Esophagus squamous epithelium (tissue), 5 donors: Measurements from ENCODE around the gene HSD17B7. TPM values are rescaled to one million over a fixed set of nuclear protein-coding genes. Genes with fewer than 3 reads are reported as not detected.

Source experiments
- DNase-seq: peaks from one replicate; lab custom pipeline; 2025; lab: John Stamatoyannopoulos, UW
- H3K27ac ChIP-seq, 4 donors: fragments of 200-600 bp; sonication (generic); one replicate each; pipeline ENCODE4 v1.5.1; 2016 to 2019; ENCODE audit warnings: mild to moderate bottlenecking in 1 of 4
- H3K27me3 ChIP-seq, 4 donors: fragments of 200-600 bp; sonication (generic); 1 replicate in 3 of 4; 2 replicates in 1 of 4; pipeline versions ENCODE4 v1.5.1 to v1.6.0; 2017 to 2021; ENCODE audit warnings: antibody characterized with exemption in 1 of 4
- H3K36me3 ChIP-seq, 3 donors: fragments of 200-600 bp; sonication (generic); one replicate each; pipeline ENCODE4 v1.5.1; 2016 to 2019
- H3K4me1 ChIP-seq, 3 donors: fragments of 200-600 bp; sonication (generic); one replicate each; pipeline ENCODE4 v1.5.1; 2017 to 2019
- H3K4me3 ChIP-seq, 4 donors: fragments of 200-600 bp; sonication (generic); 1 replicate in 3 of 4; 2 replicates in 1 of 4; pipeline ENCODE4 v1.5.1; 2016 to 2019; ENCODE audit warnings: mild to moderate bottlenecking in 2 of 4, moderate library complexity in 1 of 4
- H3K9me3 ChIP-seq, 3 donors: fragments of 200-600 bp; sonication (generic); one replicate each; pipeline ENCODE4 v1.5.1; 2016 to 2019
- CTCF ChIP-seq, 6 experiments: fragments of 450-650 bp in 4 of 6; fragments of 200-600 bp in 2 of 6; sonication (generic) in 2 of 6; IDR thresholded peaks; one replicate each; pipeline ENCODE4 v1.5.1; 2016 to 2019; ENCODE audit warnings: antibody characterized with exemption in 6 of 6, mild to moderate bottlenecking in 4 of 6, moderate library complexity in 4 of 6
- POLR2A ChIP-seq, 4 donors: fragments of 450-650 bp; IDR thresholded peaks; one replicate each; pipeline ENCODE4 v1.6.1; 2017; ENCODE audit warnings: antibody characterized with exemption in 4 of 4, mild to moderate bottlenecking in 4 of 4, moderate library complexity in 3 of 4
- WGBS, 2 donors: methylation state at CpG; one replicate each; pipeline ENCODE4 v1.1.5; 2018; 5-methylcytosine and 5-hydroxymethylcytosine counted together
- intact Hi-C: fragments of 100-400 bp; cut with DNase I; formaldehyde crosslinking; loops from one replicate; pipeline ENCODE4 v1.15.0; 2022
- total RNA-seq, 4 donors: library from RNA; depleted of rRNA; stranded (reverse); fragments of >200 nt; gene quantifications; one replicate each; pipeline ENCODE4 v1.1.0, GENCODE V29; 2016
- donor health status: DM: yes; HTN: yes; CAD: no.

The HSD17B7 gene
- total RNA-seq, 4 donors from 2014 or later: 15.7 to 28.4 (median 21.6) TPM

DNA sequence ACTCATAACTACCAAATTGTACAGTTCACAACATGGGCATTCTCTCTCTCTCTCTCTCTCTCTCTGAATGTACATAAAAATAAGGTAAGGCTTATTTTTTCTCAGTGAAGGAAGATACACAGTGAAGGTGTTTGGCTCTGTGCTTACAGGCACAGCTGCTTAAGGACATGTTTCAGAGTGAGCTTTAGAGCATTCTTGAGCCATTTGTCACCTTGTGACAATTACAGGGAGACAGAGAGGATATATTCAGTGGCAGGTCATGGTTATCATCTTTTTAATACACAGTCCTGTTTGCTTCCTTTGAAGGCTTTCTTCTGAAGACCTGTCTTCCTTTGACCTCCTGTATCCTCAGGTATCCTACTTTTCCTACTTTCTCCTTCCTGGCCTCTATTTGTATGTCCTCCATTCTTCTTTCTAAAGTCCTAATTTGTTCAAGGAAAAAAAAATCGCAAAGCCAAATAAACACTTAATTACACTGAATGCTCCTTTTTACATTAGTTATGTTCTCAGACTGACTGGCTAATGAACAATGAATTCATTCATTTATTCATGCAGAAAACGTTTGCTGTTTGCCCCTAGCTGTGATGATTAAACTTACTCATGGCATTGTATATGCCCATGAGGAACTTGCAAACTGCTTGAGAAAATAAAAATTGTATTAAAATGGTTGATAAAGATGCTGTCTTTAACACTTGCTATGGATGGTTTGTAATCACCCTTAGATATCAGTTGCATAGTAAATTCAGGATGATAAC, 33.4 kb downstream of the HSD17B7 start:
- Histone ChIP-seq H3K36me3 (no peaks in the 10 kb centered on the region), H3K27ac (no peak overlapping the region), H3K4me1 (peaks cover 5 to 14% (median 6%) of the 10 kb centered on the region in 3 donors), H3K27me3 (peaks cover 0 to 19% (median 0%) of the 10 kb centered on the region in 4 donors), H3K4me3 (no peak overlapping the region), H3K9me3 (no peaks in the 10 kb centered on the region)
- intact Hi-C loops: no loop called here
- DNase-seq: no peak
- WGBS, 2 donors: 54 to 63% methylated on average over 2 of the region's 2 CpGs
- no peak for TF ChIP-seq CTCF (IDR thresholded peaks at IDR 0.05)
- no peak for TF ChIP-seq POLR2A (IDR thresholded peaks at IDR 0.05)

GRCh38 chr1:162829268-162829667, 38.8 kb downstream of the HSD17B7 start:
- Histone ChIP-seq H3K36me3 (no peaks in the 10 kb centered on the region), H3K4me1 (no peaks in the 10 kb centered on the region), H3K27me3 (peaks cover 0 to 12% (median 0%) of the 10 kb centered on the region in 4 donors), H3K27ac (no peak overlapping the region), H3K9me3 (no peaks in the 10 kb centered on the region), H3K4me3 (no peak overlapping the region)
- intact Hi-C loops: no loop called here
- no peak for TF ChIP-seq POLR2A (IDR thresholded peaks at IDR 0.05)
- no peak for TF ChIP-seq CTCF (IDR thresholded peaks at IDR 0.05)
- 80 to 100% methylated on average over 1 of the region's 1 CpG for WGBS, 2 donors
- no peak for DNase-seq

- Histone ChIP-seq H3K4me3 (no peak overlapping the region), H3K27ac (no peak overlapping the region), H3K27me3 (peaks cover 0 to 10% (median 0%) of the 10 kb centered on the region in 4 donors), H3K9me3 (no peaks in the 10 kb centered on the region), H3K36me3 (no peaks in the 10 kb centered on the region), H3K4me1 (no peaks in the 10 kb centered on the region)
- intact Hi-C loops: no loop called here
- no peak for TF ChIP-seq POLR2A (IDR thresholded peaks at IDR 0.05)
- TF ChIP-seq CTCF (IDR thresholded peaks at IDR 0.05): no peak
- 87 to 98% methylated on average over 3 of the region's 3 CpGs for WGBS, 2 donors
- DNase-seq: no peak
Measured at GRCh38 chr1:162832470-162832869, 42.0 kb downstream of the HSD17B7 start.

GRCh38 chr1:162835157-162835899, 44.8 kb downstream of the HSD17B7 start:
- intact Hi-C loops: no loop called here
- TF ChIP-seq POLR2A (IDR thresholded peaks at IDR 0.05): no peak
- no peak for TF ChIP-seq CTCF (IDR thresholded peaks at IDR 0.05)
- DNase-seq: no peak
- Histone ChIP-seq H3K9me3 (peaks cover 0 to 15% (median 6%) of the 10 kb centered on the region in 3 donors), H3K36me3 (no peaks in the 10 kb centered on the region), H3K27ac (no peak overlapping the region), H3K4me3 (no peak overlapping the region), H3K27me3 (peaks cover 0 to 10% (median 0%) of the 10 kb centered on the region in 4 donors), H3K4me1 (no peaks in the 10 kb centered on the region)
- 46 to 53% methylated on average over 3 of the region's 3 CpGs for WGBS, 2 donors

DNA sequence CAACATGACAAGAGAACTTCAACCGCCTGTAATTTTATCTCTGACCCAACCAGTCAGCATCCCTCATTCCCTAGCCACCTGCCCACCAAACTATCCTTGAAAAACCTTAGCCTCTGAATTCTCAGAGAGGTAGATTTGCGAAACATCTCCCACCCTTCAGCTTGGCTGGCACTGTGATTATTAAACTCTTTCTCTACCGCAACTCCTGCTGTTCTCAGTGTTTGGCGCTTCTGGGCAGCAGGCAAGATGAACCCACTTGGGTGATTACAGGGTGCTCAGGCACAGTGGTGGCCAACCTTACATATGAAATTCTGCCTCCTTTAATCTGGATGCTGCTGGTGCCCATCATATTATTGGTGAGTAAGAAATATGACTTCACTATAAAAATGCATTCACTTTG, 48.4 kb downstream of the HSD17B7 start:
- TF ChIP-seq CTCF (IDR thresholded peaks at IDR 0.05): no peak
- TF ChIP-seq POLR2A (IDR thresholded peaks at IDR 0.05): no peak
- intact Hi-C loops: no loop called here
- H3K4me1 ChIP-seq: no peaks in the 10 kb centered on the region
- H3K36me3 ChIP-seq: no peaks in the 10 kb centered on the region
- H3K27ac ChIP-seq: no peak overlapping the region
- H3K27me3 ChIP-seq: peaks cover 0 to 8% (median 0%) of the 10 kb centered on the region in 4 donors
- 67 to 88% methylated on average over 4 of the region's 4 CpGs for WGBS, 2 donors
- DNase-seq: no peak
- no peak overlapping the region for H3K4me3 ChIP-seq
- peaks cover 0 to 15% (median 6%) of the 10 kb centered on the region in 3 donors for H3K9me3 ChIP-seq
